ENCODE data around the gene MYO5C.

DNA sequence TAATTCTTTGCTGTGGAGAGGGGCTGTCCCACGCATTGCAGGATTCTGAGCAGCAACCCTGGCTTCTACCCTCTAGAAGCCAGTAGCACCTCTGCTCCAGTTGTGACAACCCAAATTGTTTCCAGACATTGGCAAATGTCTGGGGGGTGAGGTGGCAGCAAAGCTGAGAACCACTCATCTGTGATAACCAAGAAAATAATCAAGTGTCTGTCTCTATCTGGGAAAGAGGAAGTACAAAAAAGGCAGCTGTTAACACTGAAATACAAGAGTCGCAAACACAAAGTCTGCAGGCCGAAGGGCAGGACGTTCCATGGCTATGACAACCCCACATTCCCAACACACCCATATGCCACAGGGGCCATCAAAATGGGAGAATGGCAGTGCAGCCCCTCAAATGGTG, 62.2 kb downstream of the MYO5C start:
- TF ChIP-seq, protein P1, sequence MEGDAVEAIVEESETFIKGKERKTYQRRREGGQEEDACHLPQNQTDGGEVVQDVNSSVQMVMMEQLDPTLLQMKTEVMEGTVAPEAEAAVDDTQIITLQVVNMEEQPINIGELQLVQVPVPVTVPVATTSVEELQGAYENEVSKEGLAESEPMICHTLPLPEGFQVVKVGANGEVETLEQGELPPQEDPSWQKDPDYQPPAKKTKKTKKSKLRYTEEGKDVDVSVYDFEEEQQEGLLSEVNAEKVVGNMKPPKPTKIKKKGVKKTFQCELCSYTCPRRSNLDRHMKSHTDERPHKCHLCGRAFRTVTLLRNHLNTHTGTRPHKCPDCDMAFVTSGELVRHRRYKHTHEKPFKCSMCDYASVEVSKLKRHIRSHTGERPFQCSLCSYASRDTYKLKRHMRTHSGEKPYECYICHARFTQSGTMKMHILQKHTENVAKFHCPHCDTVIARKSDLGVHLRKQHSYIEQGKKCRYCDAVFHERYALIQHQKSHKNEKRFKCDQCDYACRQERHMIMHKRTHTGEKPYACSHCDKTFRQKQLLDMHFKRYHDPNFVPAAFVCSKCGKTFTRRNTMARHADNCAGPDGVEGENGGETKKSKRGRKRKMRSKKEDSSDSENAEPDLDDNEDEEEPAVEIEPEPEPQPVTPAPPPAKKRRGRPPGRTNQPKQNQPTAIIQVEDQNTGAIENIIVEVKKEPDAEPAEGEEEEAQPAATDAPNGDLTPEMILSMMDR (IDR thresholded peaks at IDR 0.05): no peak
- TF ChIP-seq POLR2A (IDR thresholded peaks at IDR 0.05): no peak
